Trophoblast cell (in vitro differentiated cells and primary cell): ENCODE data around the gene IGSF1.

Source experiments
- DNase-seq, 2 donors: peaks; one replicate each; pipeline ENCODE4 v3.0.0-alpha.2; 2016
- H2AFZ ChIP-seq: 2 replicates; pipeline ENCODE4 v1.6.1; 2013; ENCODE audit warnings: low read length, moderate library complexity, mild to moderate bottlenecking; ENCODE audit not compliant: insufficient read depth, poor library complexity
- H2AK5ac ChIP-seq: 2 replicates; pipeline ENCODE4 v1.6.1; 2013; ENCODE audit warnings: mild to moderate bottlenecking, low read length
- H2BK120ac ChIP-seq: 2 replicates; pipeline ENCODE4 v1.6.1; 2013; ENCODE audit warnings: low read length, mild to moderate bottlenecking, moderate library complexity; ENCODE audit not compliant: insufficient read depth, poor library complexity
- H2BK12ac ChIP-seq: 2 replicates; pipeline ENCODE4 v1.6.1; 2013; ENCODE audit warnings: mild to moderate bottlenecking, low read length, moderate library complexity
- H2BK5ac ChIP-seq: 2 replicates; pipeline ENCODE4 v1.6.1; 2013; ENCODE audit warnings: low read length, low read depth, moderate library complexity, mild to moderate bottlenecking; ENCODE audit not compliant: poor library complexity
- H3K14ac ChIP-seq: 2 replicates; pipeline ENCODE4 v1.6.1; 2013; ENCODE audit warnings: mild to moderate bottlenecking, low read length
- H3K18ac ChIP-seq: 2 replicates; pipeline ENCODE4 v1.6.1; 2013; ENCODE audit warnings: mild to moderate bottlenecking, low read length
- H3K23ac ChIP-seq: 2 replicates; pipeline ENCODE4 v1.6.1; 2013; ENCODE audit warnings: low read length
- H3K27ac ChIP-seq: 2 replicates; pipeline ENCODE4 v1.5.1; 2013; ENCODE audit warnings: low read depth, mild to moderate bottlenecking, inconsistent platforms, low read length, moderate library complexity
- H3K27me3 ChIP-seq: 2 replicates; pipeline ENCODE4 v1.6.1; 2013; ENCODE audit warnings: inconsistent platforms, mild to moderate bottlenecking, low read length, moderate library complexity; ENCODE audit not compliant: insufficient read depth
- H3K36me3 ChIP-seq, 2 experiments: 1 replicate in 1 of 2; 2 replicates in 1 of 2; pipeline ENCODE4 v1.6.1; 2013; ENCODE audit warnings: low read length in 2 of 2, mild to moderate bottlenecking in 2 of 2, moderate library complexity in 1 of 2; ENCODE audit not compliant: insufficient read depth in 2 of 2, control insufficient read depth in 1 of 2
- H3K4ac ChIP-seq: 2 replicates; pipeline ENCODE4 v1.6.1; 2013; ENCODE audit warnings: low read depth, mild to moderate bottlenecking, low read length, moderate library complexity
- H3K4me1 ChIP-seq, 2 experiments: 1 replicate in 1 of 2; 2 replicates in 1 of 2; pipeline ENCODE4 v1.6.1; 2013; ENCODE audit warnings: low read length in 2 of 2, mild to moderate bottlenecking in 2 of 2, moderate library complexity in 1 of 2; ENCODE audit not compliant: insufficient read depth in 2 of 2, control insufficient read depth in 1 of 2
- H3K4me2 ChIP-seq: 2 replicates; pipeline ENCODE4 v1.6.1; 2013; ENCODE audit warnings: inconsistent platforms, mild to moderate bottlenecking, low read length, moderate library complexity
- H3K4me3 ChIP-seq: 2 replicates; pipeline ENCODE4 v1.5.1; 2013; ENCODE audit warnings: mild to moderate bottlenecking, low read depth, low read length, inconsistent platforms
- H3K79me1 ChIP-seq: one replicate; pipeline ENCODE4 v1.6.1; 2013; ENCODE audit warnings: low read length
- H3K79me2 ChIP-seq: 2 replicates; pipeline ENCODE4 v1.6.1; 2013; ENCODE audit warnings: low read length, mild to moderate bottlenecking; ENCODE audit not compliant: control insufficient read depth, insufficient read depth, poor library complexity
- H3K9ac ChIP-seq: 2 replicates; pipeline ENCODE4 v1.6.1; 2013; ENCODE audit warnings: mild to moderate bottlenecking, low read length
- H3K9me3 ChIP-seq: 2 replicates; pipeline ENCODE4 v1.6.1; 2013; ENCODE audit warnings: low read depth, mild to moderate bottlenecking, control low read depth, inconsistent platforms, low read length; ENCODE audit not compliant: insufficient read depth
- H4K12ac ChIP-seq: 2 replicates; pipeline ENCODE4 v1.6.1; 2013; ENCODE audit warnings: low read depth, mild to moderate bottlenecking, low read length, moderate library complexity
- H4K8ac ChIP-seq: 2 replicates; pipeline ENCODE4 v1.6.1; 2013; ENCODE audit warnings: low read depth, mild to moderate bottlenecking, low read length, moderate library complexity
- H4K91ac ChIP-seq: one replicate; pipeline ENCODE4 v1.6.1; 2013; ENCODE audit warnings: low read depth, mild to moderate bottlenecking, low read length, moderate library complexity
- WGBS: extraction: QIAGEN DNeasy Blood & Tissue Kit; methylation state at CpG from one replicate; pipeline ENCODE4 v1.1.7; 2013; ENCODE audit warnings: missing lambda C conversion rate; ENCODE audit not compliant: insufficient read length, insufficient coverage; ENCODE audit errors: extremely low coverage; 5-methylcytosine and 5-hydroxymethylcytosine counted together

Gene IGSF1

DNA sequence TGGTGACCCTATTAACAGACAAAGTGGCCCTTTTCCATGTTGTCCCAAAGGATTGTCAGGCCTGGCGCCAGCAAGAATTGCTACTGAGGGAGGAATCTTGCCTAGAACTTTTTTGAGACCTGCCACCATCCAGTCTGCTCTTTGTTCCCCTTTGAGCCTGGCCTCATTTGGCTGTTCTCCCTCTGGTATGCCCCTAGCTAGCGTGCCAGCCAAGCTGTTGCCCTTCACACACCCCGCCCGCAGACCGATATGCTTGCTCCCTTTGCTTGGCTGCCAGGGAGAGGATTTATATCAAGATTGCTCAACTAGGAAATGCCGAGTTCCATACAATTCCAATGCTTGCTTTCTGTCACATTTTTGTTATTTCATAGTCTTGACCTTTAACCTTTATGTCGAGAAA lies 24.4 kb downstream of the IGSF1 start:
- H4K91ac ChIP-seq, result no peak overlapping the region
- DNase-seq, result no peak
- H4K12ac ChIP-seq, result no peak overlapping the region
- H3K23ac ChIP-seq, result no peak overlapping the region
- H2AFZ ChIP-seq, result no peak overlapping the region
- H3K9me3 ChIP-seq, result no peaks in the 10 kb centered on the region
- H3K4me1 ChIP-seq, result no peaks in the 10 kb centered on the region
- H3K14ac ChIP-seq, result no peak overlapping the region
- no peak overlapping the region for H3K4ac ChIP-seq
- no peaks in the 10 kb centered on the region for H3K36me3 ChIP-seq
- no peak overlapping the region for H3K4me3 ChIP-seq
- H2BK12ac ChIP-seq, result no peak overlapping the region
- no peaks in the 10 kb centered on the region for H3K79me1 ChIP-seq
- H4K8ac ChIP-seq, result no peak overlapping the region
- no peak overlapping the region for H3K27ac ChIP-seq
- no peak overlapping the region for H2BK120ac ChIP-seq
- H3K18ac ChIP-seq, result no peak overlapping the region
- H2BK5ac ChIP-seq, result no peak overlapping the region
- H3K27me3 ChIP-seq, result no peaks in the 10 kb centered on the region
- H3K4me2 ChIP-seq, result no peak overlapping the region
- no peak overlapping the region for H2AK5ac ChIP-seq
- WGBS, result no CpG with 5 or more reads among the region's 7 CpGs
- H3K79me2 ChIP-seq, result no peaks in the 10 kb centered on the region
- H3K9ac ChIP-seq, result no peak overlapping the region

GRCh38 chrX:131264053-131264452 lies 25.1 kb downstream of the IGSF1 start:
- no peak overlapping the region for H3K4ac ChIP-seq
- no peak overlapping the region for H3K18ac ChIP-seq
- no peak overlapping the region for H3K4me2 ChIP-seq
- H3K9ac ChIP-seq, result no peak overlapping the region
- H4K91ac ChIP-seq, result no peak overlapping the region
- no peaks in the 10 kb centered on the region for H3K36me3 ChIP-seq
- H3K27me3 ChIP-seq, result no peaks in the 10 kb centered on the region
- H2BK120ac ChIP-seq, result no peak overlapping the region
- whole genome bisulfite sequencing, result no CpG with 5 or more reads among the region's 2 CpGs
- no peak overlapping the region for H2BK5ac ChIP-seq
- H2AK5ac ChIP-seq, result no peak overlapping the region
- no peaks in the 10 kb centered on the region for H3K79me2 ChIP-seq
- DNase-seq, result no peak
- no peak overlapping the region for H4K8ac ChIP-seq
- H3K4me3 ChIP-seq, result no peak overlapping the region
- no peak overlapping the region for H2BK12ac ChIP-seq
- no peak overlapping the region for H3K27ac ChIP-seq
- H3K4me1 ChIP-seq, result no peaks in the 10 kb centered on the region
- no peak overlapping the region for H4K12ac ChIP-seq
- no peaks in the 10 kb centered on the region for H3K79me1 ChIP-seq
- H3K14ac ChIP-seq, result no peak overlapping the region
- no peak overlapping the region for H3K23ac ChIP-seq
- H3K9me3 ChIP-seq, result no peaks in the 10 kb centered on the region
- H2AFZ ChIP-seq, result no peak overlapping the region

DNA sequence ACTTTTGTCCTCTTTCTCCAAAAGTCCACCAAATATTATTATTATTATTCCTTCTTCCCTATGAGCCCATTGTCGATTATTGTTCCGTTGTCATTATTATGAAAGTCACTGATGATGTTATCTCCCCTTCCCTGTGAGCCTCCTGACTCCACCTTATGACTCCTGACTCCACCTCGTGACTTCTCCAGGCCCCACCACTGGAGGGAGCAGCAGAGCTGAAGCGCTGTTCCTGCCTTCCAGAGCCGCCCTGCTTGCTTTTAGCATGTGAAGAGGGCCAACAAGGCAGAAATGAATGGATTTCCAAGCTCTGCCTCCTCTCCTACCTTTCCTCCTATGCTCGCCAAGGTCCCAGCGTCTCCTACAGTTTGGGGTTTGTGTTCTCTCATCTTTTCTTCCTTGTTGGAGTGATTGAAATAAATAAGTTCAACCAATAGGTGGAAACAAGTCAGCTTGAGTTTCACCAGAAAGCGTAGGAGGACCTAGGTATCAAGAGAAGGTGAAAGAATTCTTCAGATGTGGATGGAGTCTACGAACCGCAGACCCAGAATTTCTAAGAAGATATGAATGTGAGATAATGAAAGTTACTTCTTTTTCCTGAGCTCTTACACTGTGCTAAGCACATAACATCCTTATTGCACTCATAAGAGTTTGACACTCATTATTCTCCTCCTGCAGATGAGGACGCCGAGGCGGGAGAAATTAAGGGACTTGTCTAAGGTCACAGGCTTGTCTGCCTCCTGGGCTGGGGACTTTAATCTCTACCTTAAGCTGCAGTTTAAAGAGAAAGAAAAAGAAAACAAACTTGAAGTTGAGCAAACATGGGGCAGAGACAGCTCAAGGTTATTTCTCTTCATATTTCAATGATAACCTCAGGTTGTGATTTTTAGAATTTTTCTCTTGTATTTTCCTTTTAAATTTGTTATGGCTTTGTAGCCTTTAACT lies 26.1 kb downstream of the IGSF1 start:
- Histone ChIP-seq H3K4me3 (no peak overlapping the region), H3K27ac (no peak overlapping the region), H3K79me1 (no peaks in the 10 kb centered on the region), H3K4me2 (no peak overlapping the region), H4K12ac (no peak overlapping the region), H3K4ac (no peak overlapping the region), H3K9ac (no peak overlapping the region), H4K91ac (no peak overlapping the region), H2AK5ac (no peak overlapping the region), H3K36me3 (no peaks in the 10 kb centered on the region), H3K18ac (no peak overlapping the region), H3K14ac (no peak overlapping the region), H2BK5ac (no peak overlapping the region), H3K27me3 (no peaks in the 10 kb centered on the region), H2BK120ac (no peak overlapping the region), H2BK12ac (no peak overlapping the region), H4K8ac (no peak overlapping the region), H3K79me2 (no peaks in the 10 kb centered on the region), H2AFZ (no peak overlapping the region), H3K23ac (no peak overlapping the region), H3K9me3 (no peaks in the 10 kb centered on the region), H3K4me1 (no peaks in the 10 kb centered on the region)
- WGBS, result no CpG with 5 or more reads among the region's 13 CpGs
- peak; percentile 4 to 53 for DNase-seq

DNA sequence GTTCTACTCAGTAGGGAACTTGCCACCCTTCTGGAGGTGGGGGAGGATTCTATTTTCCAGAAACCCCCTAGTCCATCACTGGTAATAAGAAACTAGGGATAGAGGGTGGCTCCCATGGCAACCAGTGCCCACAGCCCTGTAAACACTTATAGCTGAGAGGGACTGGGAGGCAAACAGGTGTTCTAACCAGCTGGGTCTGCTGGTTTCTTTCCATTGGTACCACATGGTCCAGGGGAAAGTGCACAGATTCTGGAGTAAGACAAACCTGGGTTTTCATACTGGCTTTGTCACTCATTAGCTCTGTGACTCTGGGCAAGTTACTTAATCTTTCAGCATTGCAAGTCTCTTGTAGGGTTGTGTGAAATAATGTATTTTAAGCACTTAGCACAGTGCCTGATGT lies 26.9 kb downstream of the IGSF1 start:
- Histone ChIP-seq H3K4me3 (no peak overlapping the region), H3K27me3 (no peaks in the 10 kb centered on the region), H3K9ac (no peak overlapping the region), H3K79me1 (no peaks in the 10 kb centered on the region), H3K79me2 (no peaks in the 10 kb centered on the region), H2BK12ac (no peak overlapping the region), H3K36me3 (no peaks in the 10 kb centered on the region), H3K27ac (no peak overlapping the region), H3K23ac (no peak overlapping the region), H2BK120ac (no peak overlapping the region), H3K14ac (no peak overlapping the region), H3K18ac (no peak overlapping the region), H2AK5ac (no peak overlapping the region), H3K9me3 (no peaks in the 10 kb centered on the region), H2BK5ac (no peak overlapping the region), H4K12ac (no peak overlapping the region), H4K91ac (no peak overlapping the region), H3K4me2 (no peak overlapping the region), H4K8ac (no peak overlapping the region), H3K4ac (no peak overlapping the region), H3K4me1 (no peaks in the 10 kb centered on the region), H2AFZ (no peak overlapping the region)
- no peak for DNase-seq
